ENCODE data around the gene CACNA1B.

Gene CACNA1B

GRCh38 chr9:138065287-138065686 is 187.7 kb downstream of the CACNA1B start:
- no peak for TF ChIP-seq CTCF (conservative IDR thresholded peaks at IDR 0.05; ENCODE audit: low read depth, low read length)
- no peak overlapping the region for H3K4me3 ChIP-seq (ENCODE audit: low read depth, low read length)
- no peak for DNase-seq (ENCODE audit: low read depth)

- TF ChIP-seq CTCF (conservative IDR thresholded peaks at IDR 0.05; ENCODE audit: low read depth, low read length): no peak
- no peak for DNase-seq (ENCODE audit: low read depth)
- no peak overlapping the region for H3K4me3 ChIP-seq (ENCODE audit: low read depth, low read length)
These were observed 188.5 kb downstream of the CACNA1B start for GRCh38 chr9:138066049-138066448.

- no peak overlapping the region for H3K4me3 ChIP-seq (ENCODE audit: low read depth, low read length)
- DNase-seq (ENCODE audit: low read depth): no peak
- no peak for TF ChIP-seq CTCF (conservative IDR thresholded peaks at IDR 0.05; ENCODE audit: low read depth, low read length)
These were observed 190.2 kb downstream of the CACNA1B start for GRCh38 chr9:138067613-138068367.

GRCh38 chr9:138068601-138069035 is 191.0 kb downstream of the CACNA1B start:
- no peak for DNase-seq (ENCODE audit: low read depth)
- TF ChIP-seq CTCF (conservative IDR thresholded peaks at IDR 0.05; ENCODE audit: low read depth, low read length): no peak
- no peak overlapping the region for H3K4me3 ChIP-seq (ENCODE audit: low read depth, low read length)

- DNase-seq (ENCODE audit: low read depth): no peak
- H3K4me3 ChIP-seq (ENCODE audit: low read depth, low read length): no peak overlapping the region
- TF ChIP-seq CTCF (conservative IDR thresholded peaks at IDR 0.05; ENCODE audit: low read depth, low read length): no peak
These were observed 192.3 kb downstream of the CACNA1B start for GRCh38 chr9:138069731-138070456.

GRCh38 chr9:138070815-138071214 is 193.2 kb downstream of the CACNA1B start:
- H3K4me3 ChIP-seq (ENCODE audit: low read depth, low read length): no peak overlapping the region
- DNase-seq (ENCODE audit: low read depth): no peak
- no peak for TF ChIP-seq CTCF (conservative IDR thresholded peaks at IDR 0.05; ENCODE audit: low read depth, low read length)
